ENCODE data around the gene ZNF142.

ZNF142 gene, protein sequence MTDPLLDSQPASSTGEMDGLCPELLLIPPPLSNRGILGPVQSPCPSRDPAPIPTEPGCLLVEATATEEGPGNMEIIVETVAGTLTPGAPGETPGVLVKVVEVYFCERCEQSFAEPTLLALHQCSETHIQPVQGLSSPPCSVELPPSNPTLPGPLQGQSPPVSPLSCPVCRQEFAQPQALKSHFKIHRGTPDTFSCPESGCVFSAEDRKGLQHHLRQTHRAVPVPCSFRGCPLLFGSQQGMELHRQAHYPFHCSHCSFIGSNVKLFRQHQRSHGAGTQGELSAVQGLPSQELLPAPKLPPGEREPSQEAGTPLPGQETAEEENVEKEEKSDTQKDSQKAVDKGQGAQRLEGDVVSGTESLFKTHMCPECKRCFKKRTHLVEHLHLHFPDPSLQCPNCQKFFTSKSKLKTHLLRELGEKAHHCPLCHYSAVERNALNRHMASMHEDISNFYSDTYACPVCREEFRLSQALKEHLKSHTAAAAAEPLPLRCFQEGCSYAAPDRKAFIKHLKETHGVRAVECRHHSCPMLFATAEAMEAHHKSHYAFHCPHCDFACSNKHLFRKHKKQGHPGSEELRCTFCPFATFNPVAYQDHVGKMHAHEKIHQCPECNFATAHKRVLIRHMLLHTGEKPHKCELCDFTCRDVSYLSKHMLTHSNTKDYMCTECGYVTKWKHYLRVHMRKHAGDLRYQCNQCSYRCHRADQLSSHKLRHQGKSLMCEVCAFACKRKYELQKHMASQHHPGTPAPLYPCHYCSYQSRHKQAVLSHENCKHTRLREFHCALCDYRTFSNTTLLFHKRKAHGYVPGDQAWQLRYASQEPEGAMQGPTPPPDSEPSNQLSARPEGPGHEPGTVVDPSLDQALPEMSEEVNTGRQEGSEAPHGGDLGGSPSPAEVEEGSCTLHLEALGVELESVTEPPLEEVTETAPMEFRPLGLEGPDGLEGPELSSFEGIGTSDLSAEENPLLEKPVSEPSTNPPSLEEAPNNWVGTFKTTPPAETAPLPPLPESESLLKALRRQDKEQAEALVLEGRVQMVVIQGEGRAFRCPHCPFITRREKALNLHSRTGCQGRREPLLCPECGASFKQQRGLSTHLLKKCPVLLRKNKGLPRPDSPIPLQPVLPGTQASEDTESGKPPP (N-terminal part only)

DNA sequence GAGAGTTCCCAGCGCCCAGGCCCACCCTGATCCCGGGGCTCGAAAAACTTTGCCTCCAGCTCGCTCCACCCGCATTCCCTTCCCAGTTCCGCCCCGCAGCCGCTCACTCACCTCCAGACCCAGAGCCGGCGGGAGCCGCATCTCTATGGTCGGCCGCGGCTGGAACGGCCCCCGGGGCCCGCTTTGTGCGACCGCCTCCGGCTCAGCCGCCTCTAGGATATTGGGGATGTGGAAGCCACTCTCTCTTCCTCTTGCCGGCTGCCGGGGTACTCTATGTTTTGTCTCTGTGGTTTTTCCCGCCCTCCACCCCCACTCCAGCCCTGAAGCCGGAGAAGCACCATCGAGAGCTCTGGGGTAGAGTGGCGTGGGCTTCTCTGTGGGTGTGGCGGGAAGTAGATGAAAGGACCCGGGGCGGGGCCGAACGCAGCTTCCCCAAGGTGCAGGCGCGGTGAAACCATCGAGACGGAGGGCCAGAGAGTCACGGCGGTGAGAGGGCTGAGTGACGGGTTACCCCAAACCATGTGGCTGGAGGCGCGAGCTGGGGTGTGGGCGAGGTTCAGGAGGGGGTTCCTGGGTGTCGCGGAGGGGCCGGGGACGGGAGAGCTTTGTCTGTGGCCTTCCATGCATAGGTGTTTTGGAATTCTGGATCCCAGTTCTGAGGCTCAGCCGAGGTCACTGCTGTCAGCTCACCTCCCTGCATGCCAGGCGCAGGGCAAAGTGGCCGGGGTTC, at the start of gene ZNF142, which contains the start of gene BCS1L:
Gene ZNF142 (minus strand): TSS at position 366 of the 730 bp plus-strand sequence. CDS start 3,194 bp downstream, outside the sequence.
Gene BCS1L (plus strand): TSS at position 426 of the 730 bp plus-strand sequence. CDS start 1,305 bp downstream, outside the sequence.
- peak; percentile 94 for DNase-seq

DNA sequence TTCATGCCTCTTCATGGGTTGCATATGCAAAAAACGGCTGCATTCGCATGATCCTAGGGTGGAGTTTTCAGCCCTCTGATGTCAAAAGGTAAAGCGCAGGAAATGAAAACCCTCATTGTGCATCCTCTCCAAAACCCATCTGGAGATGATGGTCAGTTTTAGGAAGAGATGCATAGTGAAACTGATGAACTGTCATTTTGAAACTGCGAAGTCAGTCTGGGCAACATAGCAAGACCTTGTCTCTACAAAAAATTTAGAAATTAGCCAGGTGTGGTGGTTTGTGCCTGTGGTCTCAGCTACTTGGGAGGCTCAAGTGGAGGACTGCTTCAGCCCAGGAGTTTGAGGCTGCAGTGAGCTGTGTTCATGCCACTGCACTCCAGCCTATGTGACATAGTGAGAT, 48.7 kb upstream of the ZNF142 start:
- DNase-seq, result no peak

DNA sequence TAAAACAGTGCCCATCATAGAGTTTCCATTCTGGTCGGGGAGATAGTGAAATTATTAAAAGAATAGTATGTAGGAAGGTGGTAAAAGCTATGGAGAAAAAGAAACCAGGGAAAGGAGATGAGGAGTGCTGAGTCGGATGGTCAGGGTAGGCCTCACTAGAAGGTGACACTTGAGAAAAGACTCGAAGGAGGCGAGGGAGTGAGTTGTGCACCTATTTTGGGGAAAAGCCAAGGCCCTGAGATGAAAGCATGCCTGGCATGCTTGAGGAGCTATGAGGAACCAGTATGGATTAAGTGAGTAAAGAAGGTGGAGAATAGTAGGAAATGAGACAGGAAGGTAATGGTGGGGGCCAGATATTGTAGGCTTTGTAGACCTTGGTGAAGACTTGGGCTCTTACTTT, 43.9 kb upstream of the ZNF142 start:
- no peak for DNase-seq

DNA sequence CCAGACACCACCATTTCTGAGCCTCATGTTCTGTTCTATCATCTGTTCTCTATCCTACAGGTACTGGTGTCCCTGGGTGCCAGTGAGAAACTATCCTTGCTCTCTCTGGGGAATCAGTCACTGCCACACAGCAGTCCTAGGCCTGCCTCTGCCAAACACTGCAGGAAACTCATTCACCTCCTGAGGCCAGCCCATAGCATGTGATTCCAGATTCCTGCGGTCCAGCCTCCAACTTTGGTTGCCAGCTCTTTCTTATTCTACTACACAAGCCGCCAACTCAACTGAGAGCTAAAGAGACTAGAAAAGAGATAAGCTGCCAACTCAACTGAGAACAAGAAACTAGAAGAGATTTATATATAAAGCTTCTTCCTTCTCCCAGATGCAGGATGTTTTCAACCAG, 42.4 kb upstream of the ZNF142 start:
- DNase-seq, result no peak

DNA sequence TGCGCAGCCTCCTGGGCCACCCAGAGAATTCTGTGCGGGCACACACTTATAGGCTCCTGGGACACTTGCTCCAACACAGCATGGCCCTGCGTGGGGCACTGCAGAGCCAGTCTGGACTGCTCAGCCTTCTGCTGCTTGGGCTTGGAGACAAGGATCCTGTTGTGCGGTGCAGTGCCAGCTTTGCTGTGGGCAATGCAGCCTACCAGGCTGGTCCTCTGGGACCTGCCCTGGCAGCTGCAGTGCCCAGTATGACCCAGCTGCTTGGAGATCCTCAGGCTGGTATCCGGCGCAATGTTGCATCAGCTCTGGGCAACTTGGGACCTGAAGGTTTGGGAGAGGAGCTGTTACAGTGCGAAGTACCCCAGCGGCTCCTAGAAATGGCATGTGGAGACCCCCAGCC, 39.5 kb upstream of the ZNF142 start:
- DNase-seq, result no peak

DNA sequence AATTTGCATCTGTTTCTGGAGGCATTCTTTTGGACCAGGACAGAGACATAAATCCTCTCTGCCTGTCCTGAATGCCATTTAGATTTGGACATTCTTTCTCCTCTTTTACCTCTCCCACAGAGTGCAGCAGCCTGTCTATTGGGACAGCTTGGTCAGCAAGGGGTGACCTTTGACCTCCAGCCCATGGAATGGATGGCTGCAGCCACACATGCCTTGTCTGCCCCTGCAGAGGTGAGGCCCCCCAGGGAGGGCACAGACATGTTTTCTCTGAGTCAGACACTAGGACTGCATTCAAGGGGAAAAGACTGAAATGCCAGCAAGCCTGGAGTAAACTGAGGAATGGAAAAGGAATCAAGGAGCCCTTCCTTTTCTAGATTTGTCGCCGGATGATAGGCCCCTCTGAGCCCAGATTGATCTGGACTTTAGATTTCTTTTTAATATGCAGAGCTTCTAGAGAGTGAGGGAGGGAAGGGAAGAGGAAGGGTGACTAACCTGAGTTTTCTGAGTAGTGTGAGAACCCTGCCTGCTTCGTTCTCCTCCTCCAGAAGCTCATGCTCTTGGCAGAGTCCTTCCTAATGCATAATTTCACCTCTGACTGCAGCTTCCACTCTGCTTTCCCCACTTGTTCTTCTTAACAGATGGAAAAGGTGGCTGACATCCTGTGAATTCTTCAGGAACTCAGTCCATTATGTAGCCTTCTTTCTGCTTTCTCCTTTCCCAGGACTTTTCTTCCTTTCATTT, 35.2 kb upstream of the ZNF142 start:
- DNase-seq, result no peak

DNA sequence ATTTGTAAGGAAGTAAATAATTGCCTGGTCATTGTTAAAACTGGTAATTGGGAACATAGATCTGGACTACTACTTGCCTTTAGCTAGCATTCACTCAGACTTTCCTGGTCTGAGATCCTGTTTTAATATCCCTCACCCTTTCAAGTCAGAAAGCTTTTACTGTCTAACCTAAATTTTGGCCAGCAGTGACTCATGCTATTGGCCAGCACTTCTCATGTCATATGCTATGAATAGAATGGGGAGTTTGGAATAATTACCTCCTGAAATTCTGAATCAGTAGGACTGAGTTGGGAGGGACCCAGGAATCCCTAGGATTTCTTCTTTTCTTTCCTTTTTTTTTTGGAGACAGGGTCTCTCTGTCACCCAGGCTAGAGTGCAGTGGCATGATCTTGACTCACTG, 31.8 kb upstream of the ZNF142 start:
- DNase-seq, result no peak

DNA sequence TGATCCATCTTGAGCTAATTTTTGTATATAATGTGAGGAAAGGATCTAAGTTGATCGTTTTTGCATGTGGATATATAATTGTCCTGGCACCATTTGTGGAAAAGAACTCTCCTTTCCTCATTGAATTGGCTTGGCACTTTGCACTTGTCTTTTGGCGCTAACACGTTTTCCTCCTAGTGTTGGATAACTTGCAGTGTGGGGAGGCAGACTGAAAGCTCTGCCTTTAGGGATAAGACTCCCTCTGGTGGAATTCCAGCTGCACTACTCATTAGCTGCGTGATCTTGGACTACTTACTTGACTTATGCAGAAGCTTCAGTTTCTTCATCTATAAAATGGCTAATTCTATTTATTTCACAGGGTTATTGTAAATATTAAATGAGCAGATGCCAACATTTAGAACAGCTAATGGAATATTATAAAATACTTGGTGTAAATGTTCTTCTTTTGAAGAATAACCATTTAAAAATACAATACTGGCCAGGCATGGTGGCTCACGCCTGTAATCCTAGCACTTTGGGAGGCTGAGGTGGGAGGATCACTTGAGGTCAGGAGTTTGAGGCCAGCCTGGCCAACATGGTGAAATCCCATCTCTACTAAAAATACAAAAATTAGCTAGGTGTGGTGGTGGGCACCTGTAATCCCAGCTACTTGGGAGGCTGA, 28.1 kb upstream of the ZNF142 start:
- DNase-seq, result peak; percentile 7

DNA sequence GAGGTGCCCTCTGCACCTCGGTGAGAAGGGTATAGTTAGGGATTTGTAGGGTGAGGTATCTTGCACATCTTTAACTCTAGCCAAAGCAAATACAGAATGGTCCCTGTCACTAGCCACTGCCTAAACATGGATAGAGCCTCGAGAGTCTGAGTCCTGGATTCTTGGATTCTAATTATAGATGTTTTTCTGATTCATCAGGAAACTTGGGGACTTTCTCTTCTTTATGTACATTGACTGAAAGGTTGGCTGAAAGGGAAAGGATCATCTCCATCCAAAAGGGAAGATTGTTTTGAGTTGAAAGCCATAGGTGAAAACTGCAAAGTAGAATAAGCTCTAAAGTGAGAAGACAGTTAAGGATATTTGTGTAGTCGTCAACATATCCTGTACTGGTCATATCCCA, 20.6 kb upstream of the ZNF142 start:
- no peak for DNase-seq

DNA sequence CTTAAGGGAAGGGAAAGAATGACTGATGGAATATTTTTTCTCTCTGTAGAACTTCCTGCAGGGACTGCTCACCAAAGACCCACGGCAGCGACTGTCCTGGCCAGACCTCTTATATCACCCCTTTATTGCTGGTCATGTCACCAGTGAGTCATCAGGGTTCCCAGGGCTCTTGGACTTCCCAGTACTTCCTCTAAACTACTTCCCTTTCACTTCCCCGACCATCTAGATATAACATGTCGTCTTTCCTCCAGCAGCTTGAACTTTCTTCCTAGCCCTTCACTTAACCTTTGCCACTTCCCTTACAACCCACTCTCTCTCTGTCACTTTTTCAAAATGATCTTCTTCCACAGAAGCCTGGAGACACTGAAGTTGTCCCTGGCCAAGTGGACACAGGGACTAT, 19.7 kb upstream of the ZNF142 start:
- no peak for DNase-seq

DNA sequence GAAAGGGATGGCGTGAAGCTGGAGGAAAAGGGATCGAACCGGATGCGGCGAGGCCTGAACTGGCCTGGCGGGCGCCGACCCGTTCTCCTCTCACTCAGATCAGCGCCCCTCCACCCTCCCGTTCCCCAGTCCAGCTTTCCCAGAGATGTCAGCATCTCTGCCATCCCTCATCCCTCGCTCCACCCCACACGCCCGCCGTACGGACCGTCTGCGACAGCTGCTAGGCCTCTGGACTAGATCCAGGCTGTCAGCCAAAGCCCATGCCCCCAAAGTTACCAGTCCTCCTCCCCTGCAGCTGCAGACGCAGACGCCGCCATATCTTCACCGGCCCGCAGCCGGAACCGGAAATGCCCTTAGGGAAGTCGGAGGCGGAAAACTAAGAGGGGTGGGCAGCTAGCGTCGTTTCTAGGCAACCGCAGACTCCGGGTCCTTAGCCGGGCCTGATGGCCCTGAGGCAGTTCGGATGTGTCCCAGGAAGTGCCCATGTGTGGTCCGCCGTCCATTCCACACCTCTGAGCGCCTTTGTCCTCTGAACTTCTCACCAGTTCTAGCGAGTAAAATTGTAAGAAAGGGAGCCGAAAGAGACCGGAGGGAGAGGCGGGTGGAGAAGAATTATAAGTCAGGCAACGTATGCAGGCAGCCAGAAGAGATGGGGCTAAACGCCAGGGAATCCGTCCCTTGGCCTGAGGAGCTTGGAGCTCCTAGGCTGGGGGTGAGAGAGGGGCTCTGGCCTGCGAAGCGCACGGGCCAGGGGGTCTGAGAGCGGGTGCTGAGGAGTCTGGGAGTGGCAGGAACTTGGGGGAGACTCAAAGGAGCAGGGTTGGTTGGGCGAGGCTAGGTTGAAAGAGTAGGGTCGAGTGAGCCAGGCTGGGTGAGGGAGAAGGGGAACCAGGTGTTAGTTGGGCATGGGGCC, 12.5 kb upstream of the ZNF142 start, which contains the start of the genes RNF25 and STK36:
Gene RNF25 (minus strand): TSS at position 349 of the 913 bp plus-strand sequence. CDS start 32 bp downstream, at position 317.
Gene STK36 (plus strand): TSS at position 433 of the 913 bp plus-strand sequence. CDS start 744 bp downstream, outside the sequence.
- peak; percentile 69 for DNase-seq

DNA sequence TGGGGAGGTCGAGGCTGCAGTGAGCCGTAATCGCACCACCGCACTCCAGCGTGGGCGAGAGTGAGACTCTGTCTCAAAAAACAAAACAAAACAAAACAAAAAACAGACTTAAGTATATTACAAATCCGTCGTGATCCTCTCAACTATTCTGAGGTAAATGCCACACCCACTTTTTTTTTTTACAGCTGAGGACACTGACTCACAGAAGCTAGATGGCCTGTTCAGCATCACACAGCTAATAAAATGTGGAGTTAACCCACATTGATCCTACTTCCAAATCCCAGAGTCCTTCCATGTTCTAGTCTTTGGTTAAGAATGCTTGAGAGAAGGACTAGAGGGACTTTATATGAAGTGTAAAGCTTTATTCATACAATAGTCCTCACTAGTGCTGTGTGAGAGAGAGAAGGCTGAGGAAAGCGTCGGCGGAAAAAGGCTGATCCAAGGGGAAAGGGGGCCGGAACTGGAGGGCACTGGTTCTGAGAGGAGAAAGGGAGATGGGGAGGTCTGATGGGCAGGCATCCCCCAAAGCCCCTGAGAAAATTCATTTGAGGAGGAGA, 11.8 kb upstream of the ZNF142 start:
- no peak for DNase-seq

DNA sequence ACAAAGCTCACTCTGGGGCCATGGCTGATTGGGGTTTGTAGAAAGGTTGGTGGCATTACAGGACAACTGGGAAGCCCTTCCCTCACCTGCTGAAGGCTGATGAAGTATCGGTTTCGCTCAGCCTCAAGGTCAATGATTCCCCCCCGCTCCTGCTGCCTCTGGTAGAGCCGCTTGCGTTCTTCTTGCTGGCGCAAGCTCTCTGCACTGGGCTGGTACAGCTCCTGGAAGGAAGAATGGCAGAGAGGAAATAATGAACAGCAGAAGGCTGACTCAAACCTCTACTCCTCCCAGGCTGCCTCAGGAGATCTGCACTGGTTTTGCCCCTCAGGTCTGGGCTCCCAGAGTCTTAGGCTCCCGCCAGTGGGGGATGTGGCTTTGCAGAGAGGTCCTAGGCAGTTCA, 5.2 kb upstream of the ZNF142 start:
- no peak for DNase-seq

DNA sequence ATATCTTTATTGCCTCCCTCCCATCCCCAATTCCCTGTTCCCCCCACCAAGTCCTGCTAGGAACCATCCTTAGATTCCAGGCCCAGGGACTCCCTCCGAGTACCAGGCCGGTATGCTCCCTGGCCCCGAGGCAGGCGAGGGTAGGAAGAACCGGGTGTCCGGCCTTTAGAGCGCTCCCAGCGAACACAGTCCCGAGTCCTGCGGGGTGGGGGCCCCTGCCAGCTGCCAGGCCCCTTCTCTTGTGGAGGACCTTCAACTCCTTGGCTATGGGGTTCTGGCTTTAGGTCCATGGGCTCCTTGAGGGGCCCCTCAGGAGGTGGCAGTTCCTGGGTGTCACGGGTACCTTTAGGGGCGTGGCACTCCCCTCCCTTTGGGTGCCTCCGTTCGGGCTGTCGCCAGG, 4.5 kb upstream of the ZNF142 start:
- DNase-seq, result no peak

DNA sequence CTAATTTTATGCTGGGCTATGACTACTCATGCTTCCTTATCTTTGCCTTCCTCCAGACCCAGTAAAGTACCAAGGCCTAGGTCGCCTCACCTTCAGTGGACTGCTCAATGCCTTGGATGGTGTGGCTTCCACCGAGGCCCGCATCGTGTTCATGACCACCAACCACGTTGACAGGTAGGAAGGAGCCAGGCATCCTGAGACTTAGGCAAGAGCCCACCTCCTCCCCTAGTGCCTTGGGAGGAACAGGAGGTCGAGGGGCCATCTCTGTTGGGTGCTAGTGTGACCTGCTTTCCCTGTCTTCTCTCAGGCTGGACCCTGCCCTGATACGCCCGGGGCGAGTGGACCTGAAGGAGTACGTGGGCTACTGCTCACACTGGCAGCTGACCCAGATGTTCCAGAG, 3.4 kb upstream of the ZNF142 start:
- no peak for DNase-seq

DNA sequence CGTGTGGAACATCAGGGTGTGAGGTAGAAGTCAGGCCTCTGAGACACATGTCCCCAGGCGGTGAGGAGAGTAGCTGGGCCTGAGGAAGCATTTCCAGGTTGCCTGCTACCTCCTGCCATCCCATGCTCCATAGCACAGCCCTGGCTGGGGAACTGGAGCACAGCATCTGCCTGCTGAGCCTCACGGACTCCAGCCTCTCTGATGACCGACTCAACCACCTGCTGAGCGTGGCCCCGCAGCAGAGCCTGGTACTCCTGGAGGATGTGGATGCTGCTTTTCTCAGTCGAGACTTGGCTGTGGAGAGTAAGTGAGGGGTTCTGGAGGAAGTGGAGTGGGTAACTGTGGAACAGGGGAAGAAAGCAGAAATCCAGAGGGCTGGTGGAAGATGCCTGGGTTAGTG, 3.0 kb upstream of the ZNF142 start:
- no peak for DNase-seq

DNA sequence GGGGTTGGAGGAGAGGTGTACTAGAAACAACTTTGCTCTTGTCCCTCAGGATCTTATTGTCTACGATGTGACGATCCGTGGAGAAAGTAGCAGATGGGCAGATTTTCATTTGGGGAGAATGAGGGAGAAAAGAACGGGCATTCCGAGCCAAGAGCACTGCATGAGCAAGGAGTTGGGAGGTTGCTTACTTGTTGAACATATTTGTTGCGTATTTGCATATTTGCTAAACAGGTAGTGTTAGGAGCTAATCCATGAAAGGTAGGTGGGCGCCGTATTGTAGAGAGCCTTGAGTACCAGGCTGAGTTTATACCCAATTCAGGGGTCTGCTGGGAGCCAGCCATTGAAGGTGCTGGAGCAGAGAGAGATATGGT, 550 bp upstream of the ZNF142 start:
- DNase-seq, result no peak

DNA sequence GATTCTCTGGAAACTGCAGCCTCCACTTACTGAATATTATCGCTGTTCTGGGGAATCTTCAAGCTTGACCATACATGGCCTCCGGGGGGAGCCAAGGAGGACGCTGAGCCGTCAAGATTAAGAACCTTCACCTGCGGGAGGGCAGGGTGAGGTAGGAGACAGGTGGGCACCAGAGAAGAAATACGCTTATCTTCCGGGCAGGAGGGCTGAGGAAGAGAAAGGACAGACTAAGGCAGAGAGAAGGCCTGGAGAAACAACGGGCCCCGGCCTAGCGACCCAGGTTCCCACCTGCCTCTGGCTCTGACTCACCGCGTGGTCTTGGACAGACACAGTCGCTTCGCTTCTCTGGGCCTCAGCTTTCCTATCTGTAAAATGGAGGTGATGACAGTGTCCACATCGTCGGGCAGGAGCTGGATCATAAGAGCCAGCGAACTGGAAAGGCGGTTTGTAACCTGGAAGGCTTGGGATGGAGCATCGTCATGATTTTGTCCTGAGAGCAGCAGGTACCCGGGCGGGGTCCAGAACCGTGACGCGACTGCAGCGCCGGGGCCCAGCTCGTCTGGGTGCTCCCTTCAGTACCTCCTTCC, 659 bp downstream of the ZNF142 start:
- peak; percentile 19 for DNase-seq

DNA sequence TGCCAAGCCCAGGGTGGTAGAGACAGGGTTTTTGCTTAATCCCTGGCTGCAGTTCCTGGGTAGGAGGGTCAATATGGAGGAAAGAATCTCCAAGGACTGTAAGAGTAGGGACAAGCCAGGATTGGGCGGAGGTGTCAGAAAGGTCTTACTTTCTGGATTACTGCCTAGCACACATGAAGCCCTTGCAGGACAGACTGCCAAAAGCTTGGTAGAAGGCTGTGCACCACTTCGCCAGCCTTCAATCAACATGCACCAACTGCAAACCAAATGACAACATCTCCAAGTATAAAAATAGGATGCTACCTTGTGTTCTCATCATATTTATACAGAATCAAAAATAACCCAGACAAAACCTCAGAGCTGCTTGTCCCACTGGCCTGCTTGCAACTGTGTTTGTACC, 3.7 kb downstream of the ZNF142 start:
- DNase-seq, result no peak
